Activated CD8-positive, alpha-beta memory T cell treated with anti-CD3 and anti-CD28 coated beads for 4 hours (primary cell): ENCODE results near the gene NANOS3.

ENCODE experiments used
- DNase-seq, 2 donors: peaks; one replicate each; pipeline ENCODE4 v3.0.0-alpha.2; 2020; ENCODE audit warnings: low read depth in 2 of 2

The NANOS3 gene

DNA sequence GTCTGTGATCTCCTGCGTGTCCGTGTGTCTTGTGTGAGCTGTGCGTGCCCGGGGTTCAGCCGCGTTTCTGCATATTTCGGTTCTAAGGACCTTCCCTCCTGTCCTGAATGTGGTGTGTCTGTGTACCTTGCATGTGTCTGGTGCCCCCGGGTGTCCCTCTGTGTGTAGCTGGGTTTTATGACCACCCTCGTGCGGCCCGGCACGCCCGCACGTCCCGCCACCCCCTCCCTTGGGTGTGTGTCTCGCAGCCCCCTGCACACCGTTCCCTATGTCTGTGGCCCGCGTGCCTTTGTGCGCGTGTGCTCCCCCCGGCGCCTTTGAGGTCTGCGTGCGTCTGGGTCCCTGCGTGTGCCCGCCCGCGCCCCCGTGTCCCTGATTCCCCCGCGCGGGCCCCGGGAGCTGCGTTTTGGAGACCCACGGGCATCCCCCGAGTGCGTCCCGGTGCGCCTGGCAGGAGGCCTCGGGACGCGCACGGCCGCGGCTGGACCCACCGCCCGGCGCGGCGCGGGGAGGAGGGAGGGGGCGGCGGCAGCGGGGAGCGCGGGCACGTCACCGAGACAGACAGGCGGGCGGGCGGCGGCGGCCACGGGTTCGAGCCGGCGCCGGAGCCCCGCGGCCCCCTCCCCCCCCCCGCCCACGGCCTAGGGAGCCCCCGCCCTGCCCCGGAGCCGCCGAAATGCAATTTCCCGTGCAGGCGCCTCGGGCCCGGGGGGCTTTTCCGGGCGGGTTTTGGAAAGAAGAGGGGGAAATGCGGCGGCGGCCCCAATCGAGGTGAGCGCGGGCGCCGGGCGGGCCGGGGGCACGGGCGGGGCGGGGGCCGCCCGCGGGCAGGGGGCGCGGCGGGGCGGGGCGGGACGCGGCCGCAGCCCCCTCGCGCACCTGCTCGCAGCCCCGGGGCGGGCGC is 12.0 kb upstream of the NANOS3 start:
- no peak for DNase-seq

DNA sequence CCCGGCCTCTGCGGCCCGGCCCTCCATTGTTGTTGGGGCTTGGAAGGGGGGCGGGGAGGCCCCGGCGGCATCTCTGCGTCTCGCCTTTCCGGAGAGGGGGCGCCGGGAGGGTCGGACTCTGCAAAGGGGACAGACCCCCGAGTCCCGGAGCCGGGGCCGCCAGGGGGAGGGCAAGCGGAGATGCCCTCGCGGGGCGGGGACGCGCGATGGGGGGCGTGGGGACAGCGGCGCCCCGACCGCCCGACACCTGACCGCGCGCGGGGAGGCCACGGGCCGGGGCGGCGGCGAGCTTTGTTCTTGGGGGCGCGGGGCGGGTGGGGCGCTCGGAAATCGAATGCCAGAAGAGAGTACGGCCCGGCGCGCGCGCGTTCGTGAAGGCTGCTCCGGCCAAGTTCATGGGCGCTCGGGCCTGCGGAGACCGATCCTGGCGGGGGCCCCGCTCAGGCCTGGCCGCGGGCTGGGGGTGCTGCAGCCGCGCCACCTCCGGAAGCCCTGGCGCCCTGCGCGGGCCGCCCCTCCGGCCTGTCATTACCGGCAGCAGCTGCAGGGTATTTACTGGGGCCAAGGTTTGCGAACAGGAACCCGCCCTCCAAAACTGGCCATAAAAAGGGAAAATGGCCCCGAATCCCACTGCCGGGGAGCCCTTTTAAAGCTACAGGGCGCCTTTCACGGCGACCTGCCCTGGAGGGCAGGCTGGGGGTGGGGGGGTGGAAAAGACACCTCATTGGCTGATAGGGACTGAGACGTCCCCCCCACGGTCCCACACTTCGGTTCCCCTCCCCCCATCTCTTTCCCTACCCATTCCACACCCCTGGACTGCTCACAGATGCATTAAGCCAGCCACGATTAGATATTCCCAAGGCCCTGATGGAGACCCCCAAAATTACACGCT is 11.1 kb upstream of the NANOS3 start:
- no peak for DNase-seq

DNA sequence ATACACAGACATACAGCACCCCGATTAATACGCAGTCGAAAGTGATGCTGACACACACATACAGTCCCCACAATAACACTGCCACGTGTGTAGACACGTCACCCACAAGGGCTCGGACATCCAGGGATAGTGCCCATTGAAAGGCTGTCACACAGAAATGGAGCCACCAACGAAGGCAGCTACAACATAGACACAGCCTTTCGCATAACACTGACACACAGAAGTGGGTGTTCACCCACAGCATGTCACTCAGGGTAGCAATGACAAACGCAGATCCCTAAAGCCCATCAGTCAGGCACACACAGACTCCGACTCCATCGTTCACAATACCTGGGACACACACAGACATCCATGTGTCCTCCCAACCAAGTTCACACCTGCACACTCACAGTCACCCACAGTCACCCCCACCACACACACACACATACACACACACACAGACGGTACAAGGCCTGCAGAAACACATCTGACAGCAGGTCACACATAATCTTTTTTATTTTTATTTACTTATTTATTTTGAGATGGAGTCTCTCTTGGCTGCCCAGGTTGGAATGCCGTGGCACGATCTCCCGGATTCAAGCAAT is 10.4 kb upstream of the NANOS3 start:
- DNase-seq: no peak

DNA sequence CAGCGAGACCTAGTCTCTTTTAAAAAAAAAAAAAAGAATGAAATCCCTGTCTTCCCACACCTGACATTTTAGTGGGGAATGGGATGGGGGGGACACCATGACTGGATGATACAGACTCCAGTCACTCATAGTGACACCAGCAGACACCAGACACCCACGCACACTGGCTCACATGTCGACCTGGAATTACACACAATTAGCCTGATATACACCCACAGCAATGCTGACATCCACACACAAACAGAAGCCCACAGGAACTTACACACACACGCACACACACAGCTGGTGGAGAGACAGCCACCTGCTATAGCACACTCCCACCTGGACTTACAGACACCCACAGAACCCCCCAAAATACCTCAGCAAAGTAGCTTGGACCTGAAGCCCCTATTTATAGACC is 8.3 kb upstream of the NANOS3 start:
- no peak for DNase-seq

DNA sequence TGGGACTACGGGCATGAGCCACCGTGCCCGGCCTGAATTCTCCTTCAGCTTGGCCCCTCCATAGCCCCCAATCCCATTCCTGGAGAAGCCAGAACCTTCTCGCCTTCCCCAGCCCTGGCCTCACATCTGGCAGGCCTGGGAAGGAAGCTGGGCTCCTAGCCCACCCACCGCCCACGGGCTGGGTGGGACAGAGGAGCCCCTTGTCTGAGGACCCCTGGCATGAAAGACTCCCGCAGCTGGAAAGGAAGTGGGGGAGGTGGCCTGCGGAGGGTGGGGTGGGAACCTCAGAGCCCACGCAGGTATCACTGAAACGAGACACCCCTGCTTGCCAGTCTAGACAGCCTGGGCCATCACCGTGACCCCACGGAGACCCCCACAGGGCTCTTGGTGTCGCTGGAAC is 7.7 kb upstream of the NANOS3 start:
- no peak for DNase-seq

DNA sequence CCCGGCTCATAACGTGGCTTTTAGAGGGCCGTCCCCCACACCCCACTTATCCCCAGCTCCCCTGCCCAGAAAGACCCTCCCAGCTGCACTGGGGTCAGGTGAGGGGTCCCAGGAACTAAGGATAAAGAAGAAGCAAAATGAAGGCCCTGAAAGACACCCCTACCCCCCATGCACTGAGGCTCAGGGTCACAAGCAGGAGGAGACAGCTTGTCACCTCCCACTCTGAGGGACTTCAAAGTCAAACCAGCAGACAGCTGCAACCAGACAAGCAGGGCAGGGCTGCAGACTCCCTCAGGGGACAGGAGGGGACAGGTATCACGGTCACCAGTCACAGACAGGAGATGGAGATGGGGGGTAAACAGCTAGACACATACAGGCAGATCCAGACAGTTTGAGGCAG is 6.1 kb upstream of the NANOS3 start:
- DNase-seq: no peak

DNA sequence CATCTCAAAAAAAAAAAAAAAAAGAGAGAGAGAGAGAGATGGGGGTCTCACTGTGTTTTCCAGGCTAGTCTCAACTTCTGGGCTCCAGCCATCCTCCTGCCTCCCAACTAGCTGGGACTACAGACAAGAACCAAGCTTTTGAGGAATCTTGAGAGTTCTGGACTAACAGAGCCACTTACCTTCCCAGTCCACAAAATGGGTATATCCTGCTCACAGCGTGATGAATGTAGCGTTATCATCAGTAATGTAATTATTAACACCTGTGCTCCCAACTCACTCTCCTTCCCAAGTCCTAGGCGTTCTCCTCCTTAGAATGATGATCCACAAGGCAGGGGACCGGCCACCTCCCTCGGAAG is 4.6 kb upstream of the NANOS3 start:
- no peak for DNase-seq

DNA sequence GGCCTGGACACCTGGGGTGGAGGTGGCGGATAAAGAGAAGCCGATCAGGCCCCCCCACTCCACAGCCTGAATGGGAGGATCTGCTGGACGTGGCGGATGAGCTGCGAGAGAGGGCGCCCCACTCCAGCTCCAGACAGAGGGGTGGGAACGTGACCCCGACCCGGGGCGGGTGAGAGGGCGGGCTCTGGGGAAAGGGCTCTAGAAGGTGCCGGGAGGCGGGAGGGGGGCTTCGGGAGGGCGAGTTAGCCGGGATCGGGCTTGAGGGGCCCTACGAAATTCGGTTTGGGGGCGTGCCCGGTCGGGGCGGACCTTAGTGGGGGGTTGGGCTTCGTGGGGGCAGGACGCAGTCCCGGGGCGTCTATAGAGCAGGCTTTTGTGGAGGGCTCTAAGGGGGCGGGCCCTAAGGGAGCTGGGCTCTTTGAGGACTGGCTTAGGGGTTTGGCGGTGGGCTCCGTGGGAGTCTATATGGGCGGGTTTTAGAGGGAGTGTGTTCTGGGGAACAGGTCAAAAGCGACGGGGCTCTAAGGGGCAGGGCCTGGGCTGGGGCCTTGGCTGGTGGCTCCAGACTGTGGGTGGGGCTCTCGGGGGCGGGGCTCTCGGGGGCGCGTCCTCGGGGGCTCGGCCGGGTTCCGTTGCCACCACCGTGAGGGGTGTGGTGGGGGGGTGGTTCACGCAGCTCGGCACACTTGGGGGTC is 4.1 kb upstream of the NANOS3 start:
- no peak for DNase-seq

DNA sequence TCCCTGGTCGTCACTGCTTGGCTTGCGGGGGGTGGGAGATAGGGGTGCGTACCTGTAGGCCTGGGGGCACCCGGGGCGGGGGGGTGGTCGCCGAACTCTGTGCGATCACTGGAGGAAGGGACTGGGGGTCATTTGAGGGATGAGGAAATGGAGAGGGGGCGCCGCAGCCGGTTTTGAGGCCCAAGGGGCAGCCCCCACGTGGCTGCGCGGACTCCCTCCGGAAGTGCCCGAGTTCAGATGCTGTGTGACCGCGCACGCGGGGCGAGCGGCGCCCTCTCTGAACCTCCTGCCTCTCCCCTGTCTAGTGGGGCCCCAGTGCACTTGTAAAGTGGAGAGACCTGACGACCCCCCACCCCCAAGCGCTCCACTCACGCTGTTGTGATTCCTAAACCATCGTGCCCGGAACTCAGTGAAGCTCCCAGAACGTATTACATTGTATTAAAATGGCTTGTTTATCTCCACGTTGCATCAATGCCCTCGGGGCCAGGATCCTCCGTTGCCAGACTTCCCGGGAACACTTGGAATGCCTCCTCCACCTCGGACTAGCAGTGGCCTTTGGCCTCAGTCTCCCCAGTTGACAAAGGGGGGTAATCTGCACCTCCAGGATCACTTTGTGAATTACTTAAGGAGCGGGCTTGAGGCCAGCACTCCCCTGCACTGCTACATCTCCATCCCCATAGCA is 3.0 kb upstream of the NANOS3 start:
- no peak for DNase-seq

DNA sequence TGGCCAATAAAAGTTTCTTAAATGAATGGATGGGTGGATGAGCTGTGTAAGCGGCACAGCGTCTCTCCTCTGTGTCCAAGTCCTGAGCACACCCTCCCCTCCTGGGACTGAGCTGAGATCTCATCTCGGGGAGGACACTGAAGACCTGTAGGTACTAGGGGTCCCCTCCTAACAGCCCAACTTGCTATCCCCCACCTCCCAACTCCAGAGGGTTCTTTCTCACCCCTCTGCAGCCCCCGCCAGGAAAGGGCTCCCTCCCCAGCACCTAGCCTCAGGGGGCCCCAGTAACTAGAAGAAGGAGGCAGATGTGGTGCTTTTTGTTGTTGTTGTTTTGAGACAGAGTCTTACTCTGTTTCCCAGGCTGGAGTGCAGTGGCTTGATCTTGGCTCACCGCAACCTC is 1.1 kb upstream of the NANOS3 start:
- DNase-seq: no peak

DNA sequence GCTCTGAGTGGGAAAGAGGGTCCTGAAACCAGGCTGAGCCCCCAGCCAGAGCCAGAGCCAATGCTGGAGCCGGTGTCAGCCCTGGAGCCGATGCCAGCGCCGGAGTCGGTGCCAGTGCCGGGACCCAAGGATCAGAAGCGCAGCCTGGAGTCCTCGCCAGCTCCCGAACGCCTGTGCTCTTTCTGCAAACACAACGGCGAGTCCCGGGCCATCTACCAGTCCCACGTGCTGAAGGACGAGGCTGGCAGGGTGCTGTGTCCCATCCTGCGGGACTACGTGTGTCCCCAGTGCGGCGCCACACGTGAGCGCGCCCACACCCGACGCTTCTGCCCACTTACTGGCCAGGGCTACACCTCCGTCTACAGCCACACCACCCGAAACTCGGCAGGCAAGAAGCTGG is 369 bp downstream of the NANOS3 start:
- no peak for DNase-seq

DNA sequence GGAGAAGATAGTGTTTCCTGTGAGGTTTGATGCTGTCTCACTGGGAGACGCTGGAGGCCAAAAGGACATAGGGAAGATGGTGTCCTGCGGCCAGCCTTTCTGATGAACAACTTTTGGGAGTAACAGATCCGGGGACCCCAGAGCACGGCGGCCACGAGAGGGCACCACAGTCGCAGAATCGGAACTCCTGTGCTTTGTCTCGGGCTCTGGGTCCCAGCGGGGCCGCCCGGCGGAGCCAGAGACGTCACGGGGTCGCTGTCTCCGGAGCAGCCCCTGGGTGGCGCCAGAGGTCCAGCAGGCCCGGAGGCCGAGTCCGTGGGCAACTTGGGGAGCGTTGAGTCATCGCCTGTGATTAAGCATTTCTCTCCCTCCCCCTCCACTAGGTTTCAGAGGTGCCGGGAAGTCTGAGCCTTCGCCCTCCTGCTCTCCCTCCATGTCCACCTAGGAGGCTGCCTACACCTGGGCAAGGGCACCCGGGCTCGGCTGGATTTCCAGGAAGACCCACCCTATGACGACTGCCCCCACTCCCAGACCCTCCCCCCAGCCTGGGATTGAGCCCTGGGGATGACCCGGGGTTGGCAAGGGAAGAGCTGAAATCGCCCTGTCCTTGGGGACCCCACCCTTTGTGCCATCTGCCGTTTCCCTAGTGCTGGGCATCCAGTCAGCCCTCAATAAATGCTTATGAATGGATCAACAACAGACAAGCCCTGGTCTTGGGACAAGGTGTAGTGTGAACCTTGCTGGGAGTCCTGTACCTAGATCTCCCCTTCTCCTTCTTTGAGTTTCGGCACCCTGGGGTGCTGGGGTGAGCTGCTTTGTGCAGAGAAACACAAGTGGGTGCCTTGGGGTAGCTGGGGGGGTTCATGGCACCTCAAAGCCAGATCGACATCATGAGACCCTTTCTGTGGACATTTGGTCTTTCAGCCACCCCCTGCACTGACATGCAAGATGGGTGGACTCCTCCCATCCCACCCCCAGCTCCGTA is 3.4 kb downstream of the NANOS3 start:
- peak; percentile 96 to 98 for DNase-seq

DNA sequence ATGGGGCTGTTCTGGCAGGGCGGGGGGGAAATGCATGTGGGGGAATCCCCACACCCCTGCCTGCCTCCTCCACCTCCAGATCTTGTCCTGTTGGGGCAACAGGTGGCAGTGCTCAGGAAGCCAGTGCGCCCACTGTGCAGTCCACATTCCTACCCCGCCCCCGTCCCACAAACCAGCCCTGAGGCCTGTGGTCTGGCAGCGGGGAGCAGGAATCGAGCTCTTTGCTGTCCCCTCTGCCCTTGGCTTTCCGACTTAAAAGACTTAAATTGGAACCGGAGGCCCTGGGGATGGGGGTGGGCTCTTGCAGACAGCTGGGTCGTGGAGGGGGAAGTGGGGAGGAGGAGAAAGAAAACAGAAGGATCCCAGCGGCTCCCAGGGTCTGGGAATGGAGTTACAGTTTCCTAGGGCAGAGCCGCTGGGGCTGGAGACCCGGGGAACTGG is 4.3 kb downstream of the NANOS3 start:
- no peak for DNase-seq

DNA sequence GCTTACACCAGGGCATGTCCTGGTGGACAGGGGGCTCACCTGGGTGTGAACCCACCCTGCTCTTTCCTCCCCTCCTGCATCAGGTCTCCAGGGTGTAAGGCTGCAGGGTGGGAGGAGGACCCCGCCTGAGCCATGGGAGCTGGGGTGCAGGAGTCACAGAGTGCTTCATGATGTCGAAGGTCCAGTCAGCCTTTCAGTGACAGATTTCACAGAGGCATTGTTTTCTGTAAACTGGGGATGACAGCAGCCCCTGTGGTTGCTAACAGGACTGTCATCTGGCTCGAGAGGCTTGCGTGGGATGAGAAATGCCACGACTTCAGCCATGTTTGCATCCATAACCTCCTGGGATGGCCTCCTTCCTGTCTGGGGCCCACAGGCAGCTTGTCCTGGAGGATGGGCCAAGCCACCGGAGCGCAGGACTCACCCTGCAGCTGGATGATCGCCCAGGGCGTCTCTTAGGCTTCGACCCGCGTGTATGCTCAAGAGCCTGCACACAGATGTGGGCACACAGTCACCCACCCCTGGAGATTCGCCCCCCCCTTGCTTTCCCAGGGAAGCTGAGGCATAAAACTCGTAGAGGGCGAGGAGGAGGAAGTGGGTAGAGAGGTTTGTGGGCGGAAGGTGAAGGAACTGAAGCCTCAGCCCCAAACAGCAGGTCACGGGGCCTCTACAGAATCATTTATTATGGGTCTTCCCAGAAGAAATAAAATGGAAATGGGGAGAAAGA is 4.9 kb downstream of the NANOS3 start:
- DNase-seq: peak in 1 of 2 donors; percentile 32

DNA sequence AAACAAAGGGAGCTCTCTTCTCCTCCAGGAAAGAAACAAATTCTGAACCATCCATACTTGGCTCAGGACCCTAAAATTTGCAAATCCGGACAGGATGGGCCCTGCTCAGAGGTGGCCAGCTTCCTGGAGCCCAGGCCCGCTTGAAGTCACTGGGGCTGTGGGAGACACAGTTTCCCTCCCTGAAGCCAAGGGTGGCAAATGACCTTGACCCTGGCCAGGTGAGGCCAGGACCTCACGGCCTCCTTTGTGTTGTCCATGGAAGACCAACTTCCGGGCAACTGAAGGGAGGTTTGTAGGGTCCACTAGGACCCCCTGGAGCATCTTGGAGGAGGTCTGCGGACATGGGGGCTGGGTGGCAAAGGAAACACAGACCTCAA is 5.5 kb downstream of the NANOS3 start:
- no peak for DNase-seq

DNA sequence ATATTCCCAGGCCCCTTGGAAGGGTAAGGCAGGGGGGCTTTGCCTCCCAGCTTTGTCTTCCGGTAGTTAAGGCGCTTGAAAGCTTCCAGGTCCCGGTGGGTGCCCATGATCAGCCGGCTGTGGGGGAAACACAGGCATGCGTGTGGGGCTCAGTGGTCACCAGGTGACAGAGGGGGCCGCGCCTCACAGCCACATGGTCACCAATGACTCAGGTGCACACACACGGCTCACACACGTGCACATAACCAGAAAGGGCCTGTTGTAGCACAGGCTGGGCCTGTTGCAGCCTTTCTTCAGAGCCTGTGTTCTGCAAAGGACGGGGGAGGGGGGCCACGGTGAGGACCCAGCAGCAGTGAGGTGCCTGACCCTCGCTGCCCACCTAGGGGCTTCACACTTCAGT is 5.9 kb downstream of the NANOS3 start:
- no peak for DNase-seq

DNA sequence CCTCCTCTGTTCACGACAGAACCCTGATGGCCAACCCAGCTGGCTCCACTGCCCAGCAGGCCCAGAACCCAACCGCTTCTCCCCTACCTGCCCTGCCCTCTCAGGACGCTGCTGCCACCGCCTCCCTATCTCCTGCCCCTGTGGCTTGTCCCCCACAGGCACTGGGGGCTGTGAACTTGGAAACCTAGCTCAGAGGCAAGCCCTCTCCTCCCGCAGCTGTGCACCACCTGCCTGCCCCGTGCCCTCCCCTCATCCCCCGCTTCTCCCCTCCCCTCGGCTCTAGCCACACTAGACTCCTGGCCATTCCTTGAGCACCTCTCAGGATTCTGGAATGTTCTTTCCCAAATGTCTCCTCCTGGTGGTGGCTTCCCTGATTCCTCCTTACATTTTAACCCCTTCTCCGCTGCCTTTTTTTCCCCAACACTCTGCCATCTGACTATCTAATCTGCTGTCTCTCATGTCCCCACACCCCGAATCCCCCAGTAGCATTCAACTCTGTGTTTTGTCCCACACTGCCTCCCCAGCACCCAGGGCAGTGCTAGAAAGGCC is 6.7 kb downstream of the NANOS3 start:
- DNase-seq: no peak

DNA sequence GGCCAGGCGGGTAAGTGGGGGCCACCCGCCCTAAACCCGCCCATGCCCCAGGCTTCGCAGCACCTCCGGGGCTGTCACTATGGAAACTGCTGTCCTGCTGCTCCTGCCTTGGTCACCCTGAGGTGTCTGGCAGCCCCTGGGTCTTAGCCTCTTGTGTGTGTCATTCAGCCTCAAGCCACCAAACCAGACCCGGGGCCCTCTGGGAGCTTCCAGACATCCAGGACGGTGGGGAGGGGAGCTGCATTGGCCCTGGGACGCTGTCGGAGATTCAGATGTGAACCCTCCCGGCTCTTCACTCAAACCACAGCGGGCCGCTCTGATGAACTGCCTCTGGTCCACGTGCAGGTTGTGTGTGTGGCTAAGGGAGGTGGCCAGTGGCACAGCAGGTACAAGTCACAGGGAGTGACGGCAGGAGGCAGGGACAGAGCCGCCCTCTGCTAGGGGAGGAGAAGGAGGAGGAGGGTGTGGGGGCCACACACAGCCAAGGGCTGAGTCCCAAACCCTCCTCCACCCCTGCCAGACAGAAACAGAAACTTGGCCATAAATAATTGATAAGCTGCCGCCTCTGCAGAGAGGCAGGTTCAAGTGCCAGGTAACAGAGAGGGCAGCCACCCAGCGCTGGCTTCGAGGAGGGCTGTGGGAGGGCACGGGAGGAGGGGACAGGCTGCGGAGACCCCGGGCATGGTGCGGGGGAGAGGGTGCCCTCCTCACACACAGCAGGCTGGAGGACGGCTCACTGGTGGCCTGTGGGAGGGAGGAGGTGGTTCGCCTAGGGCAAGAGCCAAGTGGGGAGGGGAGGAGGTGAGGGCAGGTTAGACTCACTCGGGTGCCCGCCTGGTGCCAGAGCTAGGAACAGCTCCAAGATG is 8.0 kb downstream of the NANOS3 start:
- DNase-seq: no peak
